Neuronal stem cell (in vitro differentiated cells): Measurements from ENCODE around the gene TMEM151B.

Experiments
- DNase-seq: peaks from one replicate; pipeline ENCODE4 v3.0.0-alpha.2; 2013; ENCODE audit warnings: low spot score
- H2AFZ ChIP-seq: one replicate; pipeline ENCODE4 v1.6.1; 2013; ENCODE audit warnings: mild to moderate bottlenecking, low read length, inconsistent platforms
- H2AK5ac ChIP-seq: 2 replicates; pipeline ENCODE4 v1.6.1; 2013; ENCODE audit warnings: low read depth, mild to moderate bottlenecking, inconsistent platforms, low read length, moderate library complexity, mixed read lengths
- H2BK120ac ChIP-seq: 2 replicates; pipeline ENCODE4 v1.6.1; 2013; ENCODE audit warnings: low read depth, mild to moderate bottlenecking, inconsistent platforms, low read length, moderate library complexity, mixed read lengths
- H2BK12ac ChIP-seq: one replicate; pipeline ENCODE4 v1.6.1; 2013; ENCODE audit warnings: low read length, inconsistent platforms
- H2BK15ac ChIP-seq: 2 replicates; pipeline ENCODE4 v1.6.1; 2013; ENCODE audit warnings: mild to moderate bottlenecking, low read length, inconsistent platforms, mixed read lengths
- H2BK5ac ChIP-seq: one replicate; pipeline ENCODE4 v1.6.1; 2013; ENCODE audit warnings: inconsistent platforms, mild to moderate bottlenecking, low read length, moderate library complexity
- H3K14ac ChIP-seq: one replicate; pipeline ENCODE4 v1.6.1; 2013; ENCODE audit warnings: low read length, inconsistent platforms
- H3K18ac ChIP-seq: 2 replicates; pipeline ENCODE4 v1.6.1; 2013; ENCODE audit warnings: low read length, inconsistent platforms
- H3K23ac ChIP-seq: 2 replicates; pipeline ENCODE4 v1.6.1; 2013; ENCODE audit warnings: low read depth, mild to moderate bottlenecking, mixed read lengths, low read length, inconsistent platforms; ENCODE audit not compliant: poor library complexity
- H3K27ac ChIP-seq: replicated peaks from 3 replicates; pipeline ENCODE4 v1.5.1; 2013; ENCODE audit warnings: low read length, inconsistent platforms
- H3K27me3 ChIP-seq, 3 experiments: 2 replicates each; pipeline ENCODE4 v1.6.1; 2013; ENCODE audit warnings: low read length in 3 of 3, mild to moderate bottlenecking in 2 of 3, inconsistent platforms in 1 of 3, low read depth in 1 of 3, mixed read lengths in 1 of 3, moderate library complexity in 1 of 3; ENCODE audit not compliant: control insufficient read depth in 3 of 3, insufficient read depth in 3 of 3
- H3K36me3 ChIP-seq, 2 donors: replicated peaks in 1 of 2; 2 replicates each; pipeline ENCODE4 v1.6.1; 2013; ENCODE audit warnings: low read length in 2 of 2; ENCODE audit not compliant: control insufficient read depth in 2 of 2, insufficient read depth in 2 of 2
- H3K4ac ChIP-seq: 2 replicates; pipeline ENCODE4 v1.6.1; 2013; ENCODE audit warnings: inconsistent platforms, mild to moderate bottlenecking, low read length, moderate library complexity
- H3K4me1 ChIP-seq, 2 donors: 1 replicate in 1 of 2; 2 replicates in 1 of 2; pipeline ENCODE4 v1.6.1; 2013; ENCODE audit warnings: low read length in 2 of 2, low read depth in 1 of 2; ENCODE audit not compliant: control insufficient read depth in 2 of 2, insufficient read depth in 1 of 2
- H3K4me2 ChIP-seq: one replicate; pipeline ENCODE4 v1.6.1; 2013; ENCODE audit warnings: mild to moderate bottlenecking, low read length, inconsistent platforms; ENCODE audit not compliant: insufficient read depth, poor library complexity, severe bottlenecking
- H3K4me3 ChIP-seq, 2 donors: 2 replicates each; pipeline ENCODE4 v1.5.1; 2013; ENCODE audit warnings: low read length in 2 of 2, mild to moderate bottlenecking in 2 of 2, inconsistent platforms in 1 of 2, moderate library complexity in 1 of 2
- H3K79me1 ChIP-seq: one replicate; pipeline ENCODE4 v1.6.1; 2013; ENCODE audit warnings: low read depth, mild to moderate bottlenecking, inconsistent platforms, low read length, moderate library complexity
- H3K9ac ChIP-seq: one replicate; pipeline ENCODE4 v1.6.1; 2013; ENCODE audit warnings: mild to moderate bottlenecking, low read depth, low read length, inconsistent platforms; ENCODE audit not compliant: poor library complexity
- H3K9me3 ChIP-seq, 2 donors: replicated peaks in 1 of 2; 2 replicates each; pipeline versions ENCODE3 to v1.6.1; 2013; ENCODE audit warnings: low read length in 2 of 2, mild to moderate bottlenecking in 2 of 2, inconsistent platforms in 1 of 2, low read depth in 1 of 2, mixed read lengths in 1 of 2, moderate library complexity in 1 of 2; ENCODE audit not compliant: control insufficient read depth in 2 of 2, insufficient read depth in 1 of 2
- H4K8ac ChIP-seq: one replicate; pipeline ENCODE4 v1.6.1; 2013; ENCODE audit warnings: low read depth, mild to moderate bottlenecking, inconsistent platforms, low read length, moderate library complexity
- H4K91ac ChIP-seq: one replicate; pipeline ENCODE4 v1.6.1; 2013; ENCODE audit warnings: low read length, low read depth, mild to moderate bottlenecking, inconsistent platforms; ENCODE audit not compliant: poor library complexity
- WGBS, 2 donors: extraction: QIAGEN DNeasy Blood & Tissue Kit; methylation state at CpG; one replicate each; pipeline ENCODE4 v1.1.7; 2013; ENCODE audit warnings: missing lambda C conversion rate in 2 of 2, mixed read lengths in 1 of 2; ENCODE audit not compliant: insufficient read length in 2 of 2, insufficient replicate concordance in 1 of 2; ENCODE audit errors: extremely low coverage in 2 of 2; 5-methylcytosine and 5-hydroxymethylcytosine counted together

TMEM151B gene

GRCh38 chr6:44245391-44245911, 24.8 kb upstream of the TMEM151B start:
- Histone ChIP-seq H2BK5ac (peak overlapping the region; percentile 69), H2BK15ac (peak overlapping the region; percentile 64), H3K4me1 (peaks cover 15 to 21% of the 10 kb centered on the region in 2 donors), H3K4me3 (peak overlapping the region in 1 of 2 donors; percentile 72), H2BK120ac (peak overlapping the region; percentile 91), H3K27ac (peak overlapping the region; percentile 75), H3K79me1 (peaks cover 3% of the 10 kb centered on the region), H4K8ac (peak overlapping the region; percentile 19), H3K9me3 (no peaks in the 10 kb centered on the region), H3K4me2 (peak overlapping the region; percentile 79), H2AK5ac (peak overlapping the region; percentile 89), H3K9ac (peak overlapping the region; percentile 91), H3K14ac (no peak overlapping the region), H3K4ac (peak overlapping the region; percentile 54), H3K27me3 (no peaks in the 10 kb centered on the region), H3K36me3 (peaks cover 19 to 26% of the 10 kb centered on the region in 2 donors), H2BK12ac (peak overlapping the region; percentile 95), H3K18ac (peak overlapping the region; percentile 96), H4K91ac (no peak overlapping the region), H2AFZ (peak overlapping the region; percentile 95), H3K23ac (peak overlapping the region; percentile 6)
- WGBS, 2 donors: no CpG with 5 or more reads among the region's 12 CpGs
- DNase-seq: no peak

- Histone ChIP-seq H3K18ac (peak overlapping the region; percentile 96), H3K27ac (peak overlapping the region; percentile 79), H3K14ac (no peak overlapping the region), H3K23ac (peak overlapping the region; percentile 90), H3K4me1 (peaks cover 15 to 21% of the 10 kb centered on the region in 2 donors), H3K27me3 (no peaks in the 10 kb centered on the region), H3K4ac (peak overlapping the region; percentile 54), H2AFZ (peak overlapping the region; percentile 95), H3K4me2 (peak overlapping the region; percentile 79), H2AK5ac (peak overlapping the region; percentile 89), H2BK15ac (peak overlapping the region; percentile 88), H3K9me3 (no peaks in the 10 kb centered on the region), H4K8ac (peak overlapping the region; percentile 33), H2BK120ac (peak overlapping the region; percentile 91), H3K9ac (peak overlapping the region; percentile 91), H3K36me3 (peaks cover 24 to 33% of the 10 kb centered on the region in 2 donors), H2BK5ac (peak overlapping the region; percentile 69), H3K79me1 (peaks cover 3% of the 10 kb centered on the region), H2BK12ac (peak overlapping the region; percentile 95), H4K91ac (no peak overlapping the region), H3K4me3 (peak overlapping the region; percentile 87 to 91)
- no CpG with 5 or more reads among the region's 62 CpGs for WGBS, 2 donors
- peak; percentile 95 for DNase-seq
These were observed 24.2 kb upstream of the TMEM151B start for GRCh38 chr6:44245912-44246662.

- H2BK5ac ChIP-seq: peak within 1 kb of the TSS; percentile 69
- H3K27me3 ChIP-seq: no peaks in the 10 kb centered on the region
- peak within 1 kb of the TSS; percentile 99 for H3K23ac ChIP-seq
- H3K9me3 ChIP-seq: no peaks in the 10 kb centered on the region
- H2AFZ ChIP-seq: peak within 1 kb of the TSS; percentile 95
- peak within 1 kb of the TSS; percentile 79 for H3K4me2 ChIP-seq
- no peak within 1 kb of the TSS for H4K91ac ChIP-seq
- peaks cover 3% of the 10 kb centered on the region for H3K79me1 ChIP-seq
- H2AK5ac ChIP-seq: peak within 1 kb of the TSS; percentile 89
- H2BK12ac ChIP-seq: peak within 1 kb of the TSS; percentile 95
- peak within 1 kb of the TSS; percentile 88 for H2BK15ac ChIP-seq
- no CpG with 5 or more reads among the region's 34 CpGs for WGBS, 2 donors
- peaks cover 15 to 21% of the 10 kb centered on the region in 2 donors for H3K4me1 ChIP-seq
- peak; percentile 94 for DNase-seq
- peak within 1 kb of the TSS; percentile 91 for H3K9ac ChIP-seq
- peak within 1 kb of the TSS; percentile 17 for H3K4ac ChIP-seq
- H2BK120ac ChIP-seq: peak within 1 kb of the TSS; percentile 91
- peak within 1 kb of the TSS; percentile 96 for H3K18ac ChIP-seq
- H3K14ac ChIP-seq: peak within 1 kb of the TSS; percentile 5
- H3K4me3 ChIP-seq: peak within 1 kb of the TSS; percentile 87 to 91
- H3K27ac ChIP-seq: peak within 1 kb of the TSS; percentile 79
- H3K36me3 ChIP-seq: peaks cover 27 to 40% of the 10 kb centered on the region in 2 donors
- H4K8ac ChIP-seq: peak within 1 kb of the TSS; percentile 33
These were observed 23.4 kb upstream of the TMEM151B start, which contains the start of gene HSP90AB1 for GRCh38 chr6:44246663-44247337. HSP90AB1 (plus strand) TSS chr6:44247101; CDS start chr6:44248630, 1,529 bp downstream.
